Neural progenitor cell (in vitro differentiated cells): ENCODE data around the gene PBX3. TPM values are rescaled to one million over a fixed set of nuclear protein-coding genes. Genes with fewer than 3 reads are reported as not detected.

ENCODE experiments used
- DNase-seq: peaks from one replicate; pipeline ENCODE4 v3.0.0-alpha.2; 2016; ENCODE audit warnings: low spot score
- H2AFZ ChIP-seq: fragments of 200-600 bp; sonication (generic); replicated peaks from 2 replicates; pipeline ENCODE4 v1.6.1; 2016; ENCODE audit warnings: antibody characterized with exemption
- H3F3A ChIP-seq: fragments of 200-600 bp; sonication (generic); 2 replicates; pipeline ENCODE4 v1.6.1; 2016; ENCODE audit warnings: antibody characterized with exemption, low read depth
- H3K27ac ChIP-seq: fragments of 200-600 bp; sonication (generic); 2 replicates; pipeline ENCODE4 v1.5.1; 2016; ENCODE audit warnings: mild to moderate bottlenecking
- H3K27me3 ChIP-seq: fragments of 200-600 bp; sonication (generic); 2 replicates; pipeline ENCODE4 v1.6.1; 2016; ENCODE audit warnings: mild to moderate bottlenecking, moderate library complexity
- H3K36me3 ChIP-seq: fragments of 200-600 bp; sonication (generic); 2 replicates; pipeline ENCODE4 v1.5.1; 2016
- H3K4me1 ChIP-seq: fragments of 200-600 bp; sonication (generic); 2 replicates; pipeline ENCODE4 v1.6.1; 2016; ENCODE audit warnings: mixed run types
- H3K4me2 ChIP-seq: fragments of 200-600 bp; sonication (generic); 2 replicates; pipeline ENCODE4 v1.6.1; 2016
- H3K4me3 ChIP-seq: fragments of 200-600 bp; sonication (generic); 2 replicates; pipeline ENCODE4 v1.5.1; 2016
- H3K79me2 ChIP-seq: fragments of 200-600 bp; sonication (generic); 2 replicates; pipeline ENCODE4 v1.6.1; 2016; ENCODE audit warnings: low read depth
- H3K9ac ChIP-seq: fragments of 200-600 bp; sonication (generic); 2 replicates; pipeline ENCODE4 v1.6.1; 2016
- H3K9me3 ChIP-seq: fragments of 200-600 bp; sonication (generic); 2 replicates; pipeline ENCODE4 v1.5.1; 2016; ENCODE audit warnings: low read depth
- H4K20me1 ChIP-seq: fragments of 200-600 bp; sonication (generic); 2 replicates; pipeline ENCODE4 v1.6.1; 2016; ENCODE audit warnings: low read depth
- H3K27ac Mint-ChIP-seq: 3 replicates; pipeline ENCODE4 v1.8.0; 2021; ENCODE audit warnings: mixed read lengths
- H3K27me3 Mint-ChIP-seq: 2 replicates; pipeline ENCODE4 v1.8.0; 2022; ENCODE audit warnings: low read depth, mild to moderate bottlenecking, inconsistent platforms, moderate library complexity, mixed read lengths; ENCODE audit not compliant: insufficient read depth
- H3K36me3 Mint-ChIP-seq: 3 replicates; pipeline ENCODE4 v1.8.0; 2021; ENCODE audit warnings: mixed read lengths
- H3K4me1 Mint-ChIP-seq: 3 replicates; pipeline ENCODE4 v1.8.0; 2021; ENCODE audit warnings: mixed read lengths
- H3K4me3 Mint-ChIP-seq: 3 replicates; pipeline ENCODE4 v1.8.0; 2021; ENCODE audit warnings: mild to moderate bottlenecking, moderate library complexity, mixed read lengths
- H3K9me3 Mint-ChIP-seq: 3 replicates; pipeline ENCODE4 v1.8.0; 2020; ENCODE audit warnings: mixed read lengths
- CTCF ChIP-seq: fragments of 200-600 bp; sonication (generic); IDR thresholded peaks from 2 replicates; pipeline ENCODE4 v1.5.1; 2017; ENCODE audit warnings: antibody characterized with exemption, mild to moderate bottlenecking
- EZH2 ChIP-seq: fragments of 200-600 bp; sonication (generic); IDR thresholded peaks from 2 replicates; pipeline ENCODE4 v1.6.1; 2017; ENCODE audit warnings: antibody characterized with exemption, mild to moderate bottlenecking, moderate library complexity
- EZH2phosphoT487 ChIP-seq: fragments of 200-600 bp; sonication (generic); IDR thresholded peaks from 2 replicates; pipeline ENCODE4 v1.6.1; 2017; ENCODE audit warnings: antibody characterized with exemption
- total RNA-seq: library from RNA; depleted of rRNA; stranded (reverse); fragments of >200 nt; gene quantifications from 2 replicates; pipeline ENCODE4 v1.2.3, GENCODE V29; 2015; ENCODE audit warnings: low replicate concordance

PBX3 gene
- total RNA-seq, 1 donor from 2014 or later, result 99.5 TPM

GRCh38 chr9:125787715-125788114 lies 40.5 kb downstream of the PBX3 start:
- H3K36me3 ChIP-seq, result no peaks in the 10 kb centered on the region
- Mint-ChIP-seq H3K27ac (no peak overlapping the region), H3K36me3 (peaks cover 56% of the 10 kb centered on the region), H3K27me3 (peaks cover 3% of the 10 kb centered on the region), H3K9me3 (peaks cover 16% of the 10 kb centered on the region), H3K4me3 (no peak overlapping the region), H3K4me1 (peaks cover 5% of the 10 kb centered on the region)
- no peak overlapping the region for H3K4me2 ChIP-seq
- H3K27me3 ChIP-seq, result no peaks in the 10 kb centered on the region
- no peaks in the 10 kb centered on the region for H3F3A ChIP-seq
- no peaks in the 10 kb centered on the region for H3K9me3 ChIP-seq
- no peak overlapping the region for H3K9ac ChIP-seq
- no peak overlapping the region for H3K27ac ChIP-seq
- peaks cover 32% of the 10 kb centered on the region for H4K20me1 ChIP-seq
- no peak for DNase-seq
- H3K4me3 ChIP-seq, result no peak overlapping the region
- H3K79me2 ChIP-seq, result peaks cover 84% of the 10 kb centered on the region
- TF ChIP-seq CTCF, result no peak
- TF ChIP-seq EZH2, result no peak
- TF ChIP-seq EZH2phosphoT487, result no peak
- H3K4me1 ChIP-seq, result peaks cover 4% of the 10 kb centered on the region
- no peak overlapping the region for H2AFZ ChIP-seq

- H3K4me1 Mint-ChIP-seq, result peaks cover 5% of the 10 kb centered on the region
- H3K27me3 Mint-ChIP-seq, result peaks cover 2% of the 10 kb centered on the region
- no peaks in the 10 kb centered on the region for H3F3A ChIP-seq
- peaks cover 1% of the 10 kb centered on the region for H3K4me1 ChIP-seq
- TF ChIP-seq EZH2 (no peak), EZH2phosphoT487 (no peak), CTCF (no peak)
- H3K4me3 ChIP-seq, result no peak overlapping the region
- no peak overlapping the region for H2AFZ ChIP-seq
- peaks cover 77% of the 10 kb centered on the region for H3K79me2 ChIP-seq
- no peak overlapping the region for H3K4me3 Mint-ChIP-seq
- H4K20me1 ChIP-seq, result peaks cover 36% of the 10 kb centered on the region
- peaks cover 3% of the 10 kb centered on the region for H3K9me3 Mint-ChIP-seq
- no peak overlapping the region for H3K27ac Mint-ChIP-seq
- H3K9ac ChIP-seq, result no peak overlapping the region
- H3K27me3 ChIP-seq, result no peaks in the 10 kb centered on the region
- no peak overlapping the region for H3K4me2 ChIP-seq
- H3K36me3 Mint-ChIP-seq, result peaks cover 47% of the 10 kb centered on the region
- no peaks in the 10 kb centered on the region for H3K9me3 ChIP-seq
- no peak overlapping the region for H3K27ac ChIP-seq
- no peaks in the 10 kb centered on the region for H3K36me3 ChIP-seq
- DNase-seq, result no peak
Observed at GRCh38 chr9:125789196-125789595, 42.0 kb downstream of the PBX3 start.

GRCh38 chr9:125794708-125795107 lies 47.5 kb downstream of the PBX3 start:
- H3K9me3 ChIP-seq, result no peaks in the 10 kb centered on the region
- no peak overlapping the region for H3K4me3 ChIP-seq
- no peak overlapping the region for H3K4me2 ChIP-seq
- Mint-ChIP-seq H3K9me3 (no peaks in the 10 kb centered on the region), H3K4me1 (peaks cover 2% of the 10 kb centered on the region), H3K27ac (no peak overlapping the region), H3K4me3 (no peak overlapping the region), H3K27me3 (no peaks in the 10 kb centered on the region), H3K36me3 (peaks cover 14% of the 10 kb centered on the region)
- no peak overlapping the region for H2AFZ ChIP-seq
- DNase-seq, result no peak
- no peaks in the 10 kb centered on the region for H3F3A ChIP-seq
- no peak overlapping the region for H3K9ac ChIP-seq
- H3K4me1 ChIP-seq, result no peaks in the 10 kb centered on the region
- H3K36me3 ChIP-seq, result no peaks in the 10 kb centered on the region
- H4K20me1 ChIP-seq, result peaks cover 19% of the 10 kb centered on the region
- H3K79me2 ChIP-seq, result peaks cover 67% of the 10 kb centered on the region
- no peak overlapping the region for H3K27ac ChIP-seq
- H3K27me3 ChIP-seq, result no peaks in the 10 kb centered on the region
- no peak for TF ChIP-seq EZH2
- no peak for TF ChIP-seq CTCF
- no peak for TF ChIP-seq EZH2phosphoT487
